IPS-20b (cell line): ENCODE results near the gene PLPPR1.

ENCODE experiments used
- H3K27ac ChIP-seq: one replicate; pipeline ENCODE4 v1.5.1; 2013; ENCODE audit warnings: low read length
- H3K27me3 ChIP-seq: 2 replicates; pipeline ENCODE4 v1.6.1; 2013; ENCODE audit warnings: mild to moderate bottlenecking, low read length, inconsistent platforms; ENCODE audit not compliant: insufficient read depth
- H3K36me3 ChIP-seq: 2 replicates; pipeline ENCODE4 v1.6.1; 2013; ENCODE audit warnings: low read depth, mild to moderate bottlenecking, inconsistent platforms, low read length, moderate library complexity; ENCODE audit not compliant: insufficient read depth
- H3K4me1 ChIP-seq: 2 replicates; pipeline ENCODE4 v1.6.1; 2013; ENCODE audit warnings: mild to moderate bottlenecking, control low read depth, inconsistent platforms, low read length, moderate library complexity; ENCODE audit not compliant: insufficient read depth
- H3K4me3 ChIP-seq: 2 replicates; pipeline ENCODE4 v1.5.1; 2013; ENCODE audit warnings: mild to moderate bottlenecking, low read length, inconsistent platforms
- H3K9ac ChIP-seq: 2 replicates; pipeline ENCODE4 v1.6.1; 2013; ENCODE audit warnings: low read depth, mild to moderate bottlenecking, inconsistent platforms, low read length, moderate library complexity
- H3K9me3 ChIP-seq: 2 replicates; pipeline ENCODE4 v1.6.1; 2013; ENCODE audit warnings: mild to moderate bottlenecking, low read depth, low read length, inconsistent platforms; ENCODE audit not compliant: insufficient read depth

The PLPPR1 gene

GRCh38 chr9:101354765-101355708, 326.5 kb downstream of the PLPPR1 start:
- Histone ChIP-seq H3K27ac (no peak overlapping the region), H3K4me1 (no peaks in the 10 kb centered on the region), H3K27me3 (no peaks in the 10 kb centered on the region), H3K4me3 (no peak overlapping the region), H3K9ac (no peak overlapping the region), H3K36me3 (no peaks in the 10 kb centered on the region), H3K9me3 (no peaks in the 10 kb centered on the region)

- Histone ChIP-seq H3K27me3 (no peaks in the 10 kb centered on the region), H3K9ac (no peak overlapping the region), H3K4me3 (no peak overlapping the region), H3K27ac (no peak overlapping the region), H3K36me3 (no peaks in the 10 kb centered on the region), H3K9me3 (no peaks in the 10 kb centered on the region), H3K4me1 (no peaks in the 10 kb centered on the region)
Measured at GRCh38 chr9:101356619-101357018, 328.1 kb downstream of the PLPPR1 start.

DNA sequence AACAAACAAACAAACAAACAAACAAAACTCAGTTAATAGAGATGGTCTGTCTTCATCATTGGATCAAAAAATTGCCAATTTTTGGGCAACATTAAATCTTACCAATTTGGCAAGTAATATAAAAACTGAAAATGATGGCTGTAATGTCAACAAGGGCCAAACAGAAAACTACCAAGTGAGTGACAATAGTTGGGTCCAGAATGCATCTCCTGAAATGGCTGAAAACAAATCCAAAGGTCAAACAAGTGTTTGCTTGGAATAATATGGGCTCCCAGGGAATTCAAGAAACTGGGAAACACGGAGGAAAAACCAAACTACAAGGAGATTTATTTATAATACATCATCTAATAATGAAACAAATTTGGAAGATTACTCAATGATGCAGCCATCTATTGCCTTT, 331.2 kb downstream of the PLPPR1 start:
- H3K4me1 ChIP-seq, result no peaks in the 10 kb centered on the region
- H3K9ac ChIP-seq, result no peak overlapping the region
- no peaks in the 10 kb centered on the region for H3K9me3 ChIP-seq
- no peaks in the 10 kb centered on the region for H3K36me3 ChIP-seq
- no peak overlapping the region for H3K4me3 ChIP-seq
- H3K27ac ChIP-seq, result no peak overlapping the region
- H3K27me3 ChIP-seq, result no peaks in the 10 kb centered on the region

DNA sequence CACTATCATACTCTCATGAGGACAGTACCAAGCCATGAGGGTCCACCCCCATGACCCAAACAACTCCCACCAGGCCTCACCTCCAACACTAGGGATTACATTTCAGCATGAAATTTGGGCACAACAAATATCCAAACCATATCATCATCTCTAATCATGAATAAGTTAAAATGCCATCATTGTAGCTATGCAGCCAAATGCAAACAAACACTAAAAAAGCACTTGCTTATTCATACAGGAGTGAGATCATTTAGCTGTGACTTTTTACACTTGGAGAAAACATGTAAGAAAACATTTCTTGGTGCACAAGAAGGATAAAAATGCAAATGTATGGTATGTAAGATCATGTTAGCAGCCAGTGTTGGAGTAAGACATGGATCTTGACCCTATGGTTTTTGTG, 332.1 kb downstream of the PLPPR1 start:
- H3K27ac ChIP-seq, result no peak overlapping the region
- no peaks in the 10 kb centered on the region for H3K27me3 ChIP-seq
- no peaks in the 10 kb centered on the region for H3K9me3 ChIP-seq
- H3K9ac ChIP-seq, result no peak overlapping the region
- H3K4me1 ChIP-seq, result no peaks in the 10 kb centered on the region
- no peaks in the 10 kb centered on the region for H3K36me3 ChIP-seq
- H3K4me3 ChIP-seq, result no peak overlapping the region

GRCh38 chr9:101362450-101362849, 333.9 kb downstream of the PLPPR1 start:
- Histone ChIP-seq H3K27me3 (no peaks in the 10 kb centered on the region), H3K4me3 (no peak overlapping the region), H3K9ac (no peak overlapping the region)

DNA sequence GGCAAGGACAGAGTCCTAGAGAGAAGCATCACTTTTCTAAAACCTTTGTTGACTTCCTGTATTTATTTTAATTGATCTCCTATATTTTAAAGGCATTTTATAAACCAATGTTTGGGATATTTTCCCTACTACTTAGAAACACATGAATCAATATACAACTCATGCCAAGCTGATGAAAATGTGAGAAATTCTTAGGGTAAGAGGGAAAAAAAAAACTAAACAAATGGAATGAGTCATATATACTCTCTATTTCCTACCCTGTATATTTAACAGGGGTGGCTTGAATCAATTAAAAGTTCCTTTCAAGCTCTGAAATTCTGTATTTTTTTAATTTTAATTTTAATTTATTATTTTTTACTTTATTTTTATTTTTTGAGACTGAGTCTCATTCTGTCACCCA, 336.7 kb downstream of the PLPPR1 start:
- no peak overlapping the region for H3K9ac ChIP-seq
- H3K9me3 ChIP-seq, result no peaks in the 10 kb centered on the region
- no peak overlapping the region for H3K4me3 ChIP-seq
- H3K36me3 ChIP-seq, result no peaks in the 10 kb centered on the region
- H3K27me3 ChIP-seq, result no peaks in the 10 kb centered on the region
- no peaks in the 10 kb centered on the region for H3K4me1 ChIP-seq
- no peak overlapping the region for H3K27ac ChIP-seq

More at GRCh38 chr9:101362450-101362849, 333.9 kb downstream of the PLPPR1 start:
- no peaks in the 10 kb centered on the region for H3K36me3 ChIP-seq
- no peaks in the 10 kb centered on the region for H3K9me3 ChIP-seq
- H3K4me1 ChIP-seq, result no peaks in the 10 kb centered on the region
- H3K27ac ChIP-seq, result no peak overlapping the region

DNA sequence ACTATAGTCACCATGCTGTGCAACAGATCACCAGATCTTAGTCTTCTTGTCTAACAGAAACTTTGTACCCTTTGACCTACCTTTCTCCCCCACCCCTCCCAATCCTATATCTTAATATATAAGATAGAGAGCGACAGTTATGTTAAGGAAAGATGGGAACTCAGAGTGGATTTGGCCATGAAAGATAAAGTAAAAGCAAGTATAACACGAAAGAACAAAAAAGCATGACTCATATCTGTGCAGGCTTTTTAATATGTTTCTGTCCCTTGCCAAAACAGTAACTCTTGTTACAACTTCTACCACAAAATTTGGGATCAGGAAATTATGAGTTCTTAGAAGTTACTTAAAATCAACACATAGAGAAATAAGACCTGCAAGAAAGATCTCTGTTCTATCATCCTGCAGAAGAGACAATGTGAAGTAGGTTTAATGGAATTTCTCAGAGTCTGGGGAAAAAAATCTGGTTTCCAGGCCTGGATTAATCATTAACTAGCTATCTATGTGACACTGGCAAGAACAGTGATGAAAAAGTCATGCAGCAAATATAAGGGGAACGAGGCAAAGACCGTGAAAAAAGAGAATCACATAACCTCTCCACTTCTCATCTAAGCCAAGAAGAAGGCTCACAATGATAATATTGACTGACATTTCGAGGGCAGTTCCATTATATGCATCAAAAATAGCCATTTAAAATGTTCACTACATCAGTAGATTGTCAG, 337.7 kb downstream of the PLPPR1 start:
- Histone ChIP-seq H3K9ac (no peak overlapping the region), H3K36me3 (no peaks in the 10 kb centered on the region), H3K27me3 (no peaks in the 10 kb centered on the region), H3K27ac (no peak overlapping the region), H3K4me3 (no peak overlapping the region), H3K4me1 (no peaks in the 10 kb centered on the region), H3K9me3 (no peaks in the 10 kb centered on the region)

- Histone ChIP-seq H3K27me3 (no peaks in the 10 kb centered on the region), H3K9me3 (no peaks in the 10 kb centered on the region), H3K4me1 (no peaks in the 10 kb centered on the region), H3K27ac (no peak overlapping the region), H3K9ac (no peak overlapping the region), H3K36me3 (no peaks in the 10 kb centered on the region), H3K4me3 (no peak overlapping the region)
Measured at GRCh38 chr9:101367323-101367722, 338.8 kb downstream of the PLPPR1 start.

DNA sequence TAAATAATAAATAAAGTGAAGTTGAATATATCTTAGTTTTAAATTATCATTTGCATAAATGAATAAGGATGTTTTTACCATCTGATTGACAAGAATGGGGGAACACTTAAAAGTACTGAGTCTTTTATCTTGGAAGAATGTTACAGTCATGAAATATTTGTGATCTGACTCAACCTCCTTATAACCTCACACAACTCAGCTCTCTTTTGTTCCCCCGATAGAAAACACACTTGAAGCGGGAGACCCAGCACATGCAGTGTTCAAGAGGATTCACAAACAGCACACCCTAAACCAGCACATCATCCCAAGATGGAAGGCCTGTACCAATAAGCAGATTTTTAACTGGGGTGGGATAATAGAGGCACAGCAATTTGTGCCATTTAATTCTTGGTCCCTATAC, 340.8 kb downstream of the PLPPR1 start:
- no peak overlapping the region for H3K27ac ChIP-seq

DNA sequence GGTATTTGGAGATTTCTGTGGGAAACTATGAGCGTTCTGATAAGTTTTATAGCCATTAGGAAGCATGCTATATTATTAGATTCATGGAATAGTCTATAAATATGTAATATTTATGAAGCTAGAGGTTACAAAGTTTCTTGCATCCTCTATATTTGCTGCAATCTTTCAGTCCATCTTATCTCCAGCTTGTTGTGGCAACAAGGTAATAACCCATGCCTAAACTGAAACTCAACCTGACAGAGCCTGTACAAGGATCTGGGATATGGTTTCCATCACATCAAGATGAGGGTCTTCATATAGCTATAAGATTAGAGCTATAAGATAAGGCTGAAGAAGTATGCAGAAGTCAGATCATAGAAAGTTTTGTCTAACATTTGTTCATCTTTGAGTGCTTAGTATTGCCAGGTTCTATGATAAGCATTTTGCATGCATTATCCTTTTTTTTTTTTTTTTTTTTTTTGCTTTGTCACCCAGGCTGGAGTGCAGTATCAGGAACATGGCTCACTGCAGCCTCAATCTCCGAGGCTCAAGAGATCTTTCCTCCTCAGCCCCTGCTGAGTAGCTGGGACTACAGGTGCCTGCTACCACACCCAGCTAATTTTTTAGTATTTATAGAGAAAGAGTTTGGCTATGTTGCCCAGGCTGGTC, 341.5 kb downstream of the PLPPR1 start:
- Histone ChIP-seq H3K9me3 (no peaks in the 10 kb centered on the region), H3K36me3 (no peaks in the 10 kb centered on the region), H3K27ac (no peak overlapping the region), H3K4me1 (no peaks in the 10 kb centered on the region), H3K4me3 (no peak overlapping the region), H3K9ac (no peak overlapping the region), H3K27me3 (no peaks in the 10 kb centered on the region)

More for the DNA sequence above, 340.8 kb downstream of the PLPPR1 start:
- no peaks in the 10 kb centered on the region for H3K4me1 ChIP-seq
- H3K4me3 ChIP-seq, result no peak overlapping the region
- H3K27me3 ChIP-seq, result no peaks in the 10 kb centered on the region
- no peaks in the 10 kb centered on the region for H3K36me3 ChIP-seq
- H3K9ac ChIP-seq, result no peak overlapping the region
- H3K9me3 ChIP-seq, result no peaks in the 10 kb centered on the region

- Histone ChIP-seq H3K36me3 (no peaks in the 10 kb centered on the region), H3K27ac (no peak overlapping the region), H3K9me3 (no peaks in the 10 kb centered on the region), H3K4me1 (no peaks in the 10 kb centered on the region), H3K27me3 (no peaks in the 10 kb centered on the region), H3K4me3 (no peak overlapping the region), H3K9ac (no peak overlapping the region)
Measured at GRCh38 chr9:101371813-101372212, 343.3 kb downstream of the PLPPR1 start.
